ENCODE results near the gene TBL1X. TPM values are rescaled to one million over a fixed set of nuclear protein-coding genes. Genes with fewer than 3 reads are reported as not detected.

The TBL1X gene
- total and polyA plus RNA-seq, 7 donors, result 2.0 to 17.6 (median 7.8) TPM

DNA sequence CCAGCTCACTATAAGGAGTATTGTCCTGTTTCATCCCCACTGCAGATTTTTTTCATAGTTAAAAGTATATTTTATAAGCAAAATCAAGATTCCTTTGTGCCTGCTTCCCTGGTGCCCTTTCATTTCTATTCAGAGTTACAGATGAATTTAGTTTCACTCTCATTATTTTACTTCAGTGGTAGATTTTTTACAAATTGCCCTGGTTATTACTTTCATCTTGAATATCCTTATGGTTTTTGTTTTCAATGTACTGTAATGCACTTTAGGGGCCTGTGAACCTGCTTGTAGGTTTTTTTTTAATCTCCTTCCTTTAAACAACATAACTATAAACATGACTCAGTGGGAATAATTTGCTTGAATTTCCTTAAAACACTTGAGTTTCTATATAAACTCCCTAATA, 174.0 kb downstream of the TBL1X start:
- H3K9me3 ChIP-seq, result no peaks in the 10 kb centered on the region
- H3K27ac ChIP-seq, result no peak overlapping the region
- intact Hi-C loops (cut with DNase I), result no loop called here
- no peaks in the 10 kb centered on the region for H3K36me3 ChIP-seq (ENCODE audit: insufficient read depth in 1 of 2, low read depth in 1 of 2)
- ATAC-seq, result no peak
- TF ChIP-seq, protein P1, sequence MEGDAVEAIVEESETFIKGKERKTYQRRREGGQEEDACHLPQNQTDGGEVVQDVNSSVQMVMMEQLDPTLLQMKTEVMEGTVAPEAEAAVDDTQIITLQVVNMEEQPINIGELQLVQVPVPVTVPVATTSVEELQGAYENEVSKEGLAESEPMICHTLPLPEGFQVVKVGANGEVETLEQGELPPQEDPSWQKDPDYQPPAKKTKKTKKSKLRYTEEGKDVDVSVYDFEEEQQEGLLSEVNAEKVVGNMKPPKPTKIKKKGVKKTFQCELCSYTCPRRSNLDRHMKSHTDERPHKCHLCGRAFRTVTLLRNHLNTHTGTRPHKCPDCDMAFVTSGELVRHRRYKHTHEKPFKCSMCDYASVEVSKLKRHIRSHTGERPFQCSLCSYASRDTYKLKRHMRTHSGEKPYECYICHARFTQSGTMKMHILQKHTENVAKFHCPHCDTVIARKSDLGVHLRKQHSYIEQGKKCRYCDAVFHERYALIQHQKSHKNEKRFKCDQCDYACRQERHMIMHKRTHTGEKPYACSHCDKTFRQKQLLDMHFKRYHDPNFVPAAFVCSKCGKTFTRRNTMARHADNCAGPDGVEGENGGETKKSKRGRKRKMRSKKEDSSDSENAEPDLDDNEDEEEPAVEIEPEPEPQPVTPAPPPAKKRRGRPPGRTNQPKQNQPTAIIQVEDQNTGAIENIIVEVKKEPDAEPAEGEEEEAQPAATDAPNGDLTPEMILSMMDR (IDR thresholded peaks at IDR 0.05), result no peak
- no peak for DNase-seq
- no peaks in the 10 kb centered on the region for H3K4me1 ChIP-seq
- H3K27me3 ChIP-seq (ENCODE audit: insufficient read depth in 3 of 3, low read length in 2 of 3), result no peaks in the 10 kb centered on the region
- H3K4me3 ChIP-seq, result no peak overlapping the region

DNA sequence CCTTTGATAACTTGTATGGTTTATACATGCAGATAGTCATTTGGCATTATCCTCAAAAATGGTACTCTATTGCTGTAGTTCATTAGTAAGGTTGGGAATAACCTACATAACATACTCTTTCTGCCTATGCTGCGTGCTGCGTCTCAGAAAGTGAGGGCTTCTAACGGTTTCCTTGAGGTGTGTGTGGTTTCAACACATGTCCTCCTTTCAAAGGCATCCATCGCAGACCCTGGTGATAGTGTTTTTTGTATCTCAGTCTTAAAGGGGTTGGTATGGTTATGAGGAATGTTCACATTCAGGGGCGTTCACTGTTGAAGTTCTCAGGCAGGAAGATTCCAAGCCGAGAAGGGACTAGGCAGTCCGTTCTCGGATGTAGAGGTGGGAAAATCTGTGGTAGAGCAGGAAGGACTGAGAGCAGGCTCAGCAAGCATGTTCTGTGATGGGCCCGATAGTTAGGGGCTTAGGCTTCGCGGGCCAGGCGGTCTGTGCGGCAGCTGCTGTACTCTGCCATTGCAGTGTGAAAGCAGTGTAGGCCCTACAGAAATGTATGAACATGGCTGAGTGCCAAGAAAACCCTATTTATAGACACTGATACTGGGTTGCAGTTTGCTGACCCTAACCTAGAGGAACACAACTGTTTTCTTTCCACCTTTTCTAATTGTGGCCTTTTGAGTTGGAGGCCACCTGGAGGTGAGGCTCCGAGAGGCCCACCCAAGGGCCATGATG, 177.6 kb downstream of the TBL1X start:
- TF ChIP-seq, protein P1 (IDR thresholded peaks at IDR 0.05), result no peak

DNA sequence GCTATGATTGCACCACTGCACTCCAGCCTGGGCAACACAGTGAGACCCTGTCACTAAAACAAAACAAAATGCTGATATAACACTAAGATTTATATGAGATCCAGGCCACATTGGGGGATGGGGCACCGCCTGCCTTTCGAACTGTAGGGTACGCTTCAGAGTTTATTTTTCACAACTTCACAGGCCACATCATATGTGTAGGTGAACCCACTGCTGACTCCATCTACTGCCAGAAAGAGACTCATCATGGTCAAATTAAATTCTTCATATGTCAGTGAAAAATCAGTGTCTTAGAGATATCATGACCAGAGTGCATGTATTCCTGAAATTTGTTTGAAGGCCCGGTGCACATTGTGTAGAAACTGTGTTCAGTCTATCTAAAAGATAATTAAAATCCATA, 178.9 kb downstream of the TBL1X start:
- DNase-seq (no peak), ATAC-seq (no peak)
- H3K4me1 ChIP-seq, result no peaks in the 10 kb centered on the region
- 95 to 98% (median 96%) methylated on average over 4 of the region's 4 CpGs for WGBS, 3 donors
- no peaks in the 10 kb centered on the region for H3K9me3 ChIP-seq
- TF ChIP-seq, protein P1 (IDR thresholded peaks at IDR 0.05), result no peak
- H3K4me3 ChIP-seq, result no peak overlapping the region
- no peaks in the 10 kb centered on the region for H3K27me3 ChIP-seq (ENCODE audit: insufficient read depth in 3 of 3, low read length in 2 of 3)
- intact Hi-C loops (cut with DNase I), result no loop called here
- no peak overlapping the region for H3K27ac ChIP-seq
- no peaks in the 10 kb centered on the region for H3K36me3 ChIP-seq (ENCODE audit: insufficient read depth in 1 of 2, low read depth in 1 of 2)

More for the DNA sequence above, 177.6 kb downstream of the TBL1X start:
- intact Hi-C loops (cut with DNase I), result no loop called here
- Histone ChIP-seq H3K4me1 (no peaks in the 10 kb centered on the region), H3K9me3 (no peaks in the 10 kb centered on the region), H3K27ac (no peak overlapping the region), H3K36me3 (ENCODE audit: insufficient read depth in 1 of 2, low read depth in 1 of 2) (no peaks in the 10 kb centered on the region), H3K27me3 (ENCODE audit: insufficient read depth in 3 of 3, low read length in 2 of 3) (no peaks in the 10 kb centered on the region), H3K4me3 (no peak overlapping the region)
- 82 to 92% (median 86%) methylated on average over 14 of the region's 14 CpGs for WGBS, 3 donors
- ATAC-seq (peak in 2 of 4 donors; percentile 38 to 47), DNase-seq (no peak)

DNA sequence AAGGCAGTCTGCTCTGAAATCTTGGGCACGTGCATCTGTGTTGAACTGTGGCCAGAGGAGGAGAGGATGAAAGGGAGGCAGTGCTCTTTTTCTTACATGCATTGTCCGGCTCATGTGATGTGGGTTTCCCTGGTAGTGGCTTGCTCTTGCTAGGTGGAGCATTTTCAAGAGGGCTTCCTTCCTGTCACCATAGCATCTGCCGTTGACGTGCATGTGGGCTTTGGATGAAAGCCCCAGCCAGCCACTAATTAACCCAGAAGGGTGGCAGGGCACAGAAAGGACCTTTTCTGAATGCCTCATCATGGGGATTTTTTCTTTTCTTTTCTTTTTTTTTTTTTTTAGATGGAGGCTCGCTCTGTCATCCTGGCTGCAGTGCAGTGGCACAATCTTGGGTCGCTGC, 179.5 kb downstream of the TBL1X start:
- H3K27ac ChIP-seq, result no peak overlapping the region
- ATAC-seq, result no peak

More for the DNA sequence above, 179.5 kb downstream of the TBL1X start:
- Histone ChIP-seq H3K9me3 (no peaks in the 10 kb centered on the region), H3K4me1 (no peaks in the 10 kb centered on the region), H3K36me3 (ENCODE audit: insufficient read depth in 1 of 2, low read depth in 1 of 2) (no peaks in the 10 kb centered on the region), H3K27me3 (ENCODE audit: insufficient read depth in 3 of 3, low read length in 2 of 3) (no peaks in the 10 kb centered on the region), H3K4me3 (no peak overlapping the region)
- DNase-seq, result no peak
- TF ChIP-seq, protein P1 (IDR thresholded peaks at IDR 0.05), result no peak
- WGBS, 3 donors, result 52 to 58% (median 58%) methylated on average over 5 to 6 of the region's 6 CpGs
- intact Hi-C loops (cut with DNase I), result no loop called here
